Stimulated activated CD4-positive, alpha-beta T cell treated with anti-CD3 and anti-CD28 coated beads, Interleukin-4, amount 100 ng/mL, for 1 hour (primary cell): ENCODE data around the gene ADM2.
"Not testable (repeated sequence)": the region's sequence is repeated elsewhere in the genome, so short reads cannot be mapped to it uniquely, and the experiment has no call there.

Experiments
- DNase-seq: peaks from one replicate; pipeline ENCODE4 v3.0.0-alpha.2; 2020

ADM2 gene

GRCh38 chr22:50507991-50508884 is 26.9 kb downstream of the ADM2 start, which contains the start of gene NCAPH2:
TSS of gene NCAPH2 (plus strand) at chr22:50508224. CDS start at chr22:50508338, 114 bp downstream.
- peak; percentile 97 for DNase-seq

- no peak for DNase-seq
Measured at GRCh38 chr22:50508897-50509296, 27.6 kb downstream of the ADM2 start.

- no peak for DNase-seq
Measured at GRCh38 chr22:50513175-50513574, 31.8 kb downstream of the ADM2 start.

GRCh38 chr22:50516068-50516467 is 34.7 kb downstream of the ADM2 start:
- DNase-seq = no peak

GRCh38 chr22:50516891-50517290 is 35.5 kb downstream of the ADM2 start:
- DNase-seq = no peak

- no peak for DNase-seq
Measured at GRCh38 chr22:50517495-50518260, 36.3 kb downstream of the ADM2 start.

GRCh38 chr22:50518606-50519005 is 37.3 kb downstream of the ADM2 start:
- no peak for DNase-seq

- DNase-seq = no peak
Measured at GRCh38 chr22:50519151-50519550, 37.8 kb downstream of the ADM2 start.

- not testable (repeated sequence) for DNase-seq
Measured at GRCh38 chr22:50520184-50520583, 38.8 kb downstream of the ADM2 start.

GRCh38 chr22:50520826-50521453 is 39.6 kb downstream of the ADM2 start:
- no peak for DNase-seq

GRCh38 chr22:50521710-50522109 is 40.4 kb downstream of the ADM2 start:
- DNase-seq = no peak

GRCh38 chr22:50522208-50522805 is 41.0 kb downstream of the ADM2 start:
- no peak for DNase-seq

- DNase-seq = no peak
Measured at GRCh38 chr22:50522806-50523438, 41.6 kb downstream of the ADM2 start.

GRCh38 chr22:50523458-50523805 is 42.1 kb downstream of the ADM2 start:
- DNase-seq = no peak

GRCh38 chr22:50523806-50524675 is 42.7 kb downstream of the ADM2 start:
- DNase-seq = no peak

- no peak for DNase-seq
Measured at GRCh38 chr22:50524676-50525103, 43.3 kb downstream of the ADM2 start.

- DNase-seq = peak; percentile 99
Measured at GRCh38 chr22:50525104-50525857, 43.9 kb downstream of the ADM2 start, which contains the start of gene SCO2. TSS of gene SCO2 (minus strand) at chr22:50525598. CDS start at chr22:50524411, 1,187 bp downstream.

GRCh38 chr22:50525858-50526107 is 44.4 kb downstream of the ADM2 start:
- DNase-seq = no peak

GRCh38 chr22:50526108-50526833 is 44.9 kb downstream of the ADM2 start:
- peak; percentile 88 for DNase-seq
